Erythroblast (primary cell): Measurements from ENCODE around the gene MRPS24.

Experiments
- GATA1 ChIP-seq: IDR thresholded peaks from 2 replicates; pipeline ENCODE4 v1.6.1; 2011; ENCODE audit warnings: low read depth, mild to moderate bottlenecking, control low read depth, low read length, moderate library complexity
- POLR2A ChIP-seq: IDR thresholded peaks from 2 replicates; pipeline ENCODE4 v1.6.1; 2011; ENCODE audit warnings: mild to moderate bottlenecking, low read length

- TF ChIP-seq POLR2A (no peak), GATA1 (no peak)
Observed at GRCh38 chr7:43870316-43870715, 999 bp upstream of the MRPS24 start.
